Ishikawa (cell line): Measurements from ENCODE around the gene ZBTB32.

Experiments
- CEBPB ChIP-seq: IDR thresholded peaks from 2 replicates; pipeline ENCODE4 v1.6.1; 2012
- CREB1 ChIP-seq: IDR thresholded peaks from 2 replicates; pipeline ENCODE4 v1.6.1; 2012; ENCODE audit warnings: low read depth
- EGR1 ChIP-seq: IDR thresholded peaks from 2 replicates; pipeline ENCODE4 v1.6.1; 2012
- EP300 ChIP-seq: IDR thresholded peaks from 2 replicates; pipeline ENCODE4 v1.6.1; 2012; ENCODE audit warnings: borderline replicate concordance
- FOXM1 ChIP-seq: IDR thresholded peaks from 2 replicates; pipeline ENCODE4 v1.6.1; 2012; ENCODE audit warnings: low read depth, borderline replicate concordance
- MAX ChIP-seq: IDR thresholded peaks from 2 replicates; pipeline ENCODE4 v1.6.1; 2012
- NFIC ChIP-seq: IDR thresholded peaks from 2 replicates; pipeline ENCODE4 v1.6.1; 2012
- RAD21 ChIP-seq: IDR thresholded peaks from 2 replicates; pipeline ENCODE4 v1.6.1; 2012; ENCODE audit warnings: low read depth
- TAF1 ChIP-seq: IDR thresholded peaks from 2 replicates; pipeline ENCODE4 v1.6.1; 2012; ENCODE audit warnings: low read depth, mild to moderate bottlenecking
- TCF12 ChIP-seq: IDR thresholded peaks from 2 replicates; pipeline ENCODE4 v1.6.1; 2012; ENCODE audit warnings: low read depth
- TEAD4 ChIP-seq: IDR thresholded peaks from 2 replicates; pipeline ENCODE4 v1.6.1; 2012
- USF1 ChIP-seq: IDR thresholded peaks from 2 replicates; pipeline ENCODE4 v1.6.1; 2012
- YY1 ChIP-seq: IDR thresholded peaks from 2 replicates; pipeline ENCODE4 v1.6.1; 2012; ENCODE audit warnings: low read depth
- ZBTB7A ChIP-seq: IDR thresholded peaks from 2 replicates; pipeline ENCODE4 v1.6.1; 2012; ENCODE audit warnings: low read depth
- TF ChIP-seq, protein P1 (sequence below): IDR thresholded peaks from 2 replicates; pipeline ENCODE4 v1.6.1; 2012; ENCODE audit warnings: low read depth, mild to moderate bottlenecking

ZBTB32 gene

GRCh38 chr19:35689836-35690235, 14.5 kb upstream of the ZBTB32 start:
- TF ChIP-seq MAX (no peak), USF1 (no peak)
- TF ChIP-seq, protein P1, sequence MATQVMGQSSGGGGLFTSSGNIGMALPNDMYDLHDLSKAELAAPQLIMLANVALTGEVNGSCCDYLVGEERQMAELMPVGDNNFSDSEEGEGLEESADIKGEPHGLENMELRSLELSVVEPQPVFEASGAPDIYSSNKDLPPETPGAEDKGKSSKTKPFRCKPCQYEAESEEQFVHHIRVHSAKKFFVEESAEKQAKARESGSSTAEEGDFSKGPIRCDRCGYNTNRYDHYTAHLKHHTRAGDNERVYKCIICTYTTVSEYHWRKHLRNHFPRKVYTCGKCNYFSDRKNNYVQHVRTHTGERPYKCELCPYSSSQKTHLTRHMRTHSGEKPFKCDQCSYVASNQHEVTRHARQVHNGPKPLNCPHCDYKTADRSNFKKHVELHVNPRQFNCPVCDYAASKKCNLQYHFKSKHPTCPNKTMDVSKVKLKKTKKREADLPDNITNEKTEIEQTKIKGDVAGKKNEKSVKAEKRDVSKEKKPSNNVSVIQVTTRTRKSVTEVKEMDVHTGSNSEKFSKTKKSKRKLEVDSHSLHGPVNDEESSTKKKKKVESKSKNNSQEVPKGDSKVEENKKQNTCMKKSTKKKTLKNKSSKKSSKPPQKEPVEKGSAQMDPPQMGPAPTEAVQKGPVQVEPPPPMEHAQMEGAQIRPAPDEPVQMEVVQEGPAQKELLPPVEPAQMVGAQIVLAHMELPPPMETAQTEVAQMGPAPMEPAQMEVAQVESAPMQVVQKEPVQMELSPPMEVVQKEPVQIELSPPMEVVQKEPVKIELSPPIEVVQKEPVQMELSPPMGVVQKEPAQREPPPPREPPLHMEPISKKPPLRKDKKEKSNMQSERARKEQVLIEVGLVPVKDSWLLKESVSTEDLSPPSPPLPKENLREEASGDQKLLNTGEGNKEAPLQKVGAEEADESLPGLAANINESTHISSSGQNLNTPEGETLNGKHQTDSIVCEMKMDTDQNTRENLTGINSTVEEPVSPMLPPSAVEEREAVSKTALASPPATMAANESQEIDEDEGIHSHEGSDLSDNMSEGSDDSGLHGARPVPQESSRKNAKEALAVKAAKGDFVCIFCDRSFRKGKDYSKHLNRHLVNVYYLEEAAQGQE = no peak

- TF ChIP-seq TAF1 (no peak), ZBTB7A (no peak), NFIC (peak; percentile 61), TCF12 (no peak), EP300 (no peak), RAD21 (0 out of 2 replicates have a peak, but pooled peaks have one; percentile 12), USF1 (no peak), TEAD4 (no peak), CREB1 (no peak)
Observed at GRCh38 chr19:35692010-35692409, 12.3 kb upstream of the ZBTB32 start.

GRCh38 chr19:35693422-35693821, 10.9 kb upstream of the ZBTB32 start:
- TF ChIP-seq ZBTB7A = no peak
- no peak for TF ChIP-seq TAF1
- no peak for TF ChIP-seq CREB1
- no peak for TF ChIP-seq YY1
- TF ChIP-seq FOXM1 = no peak
- TF ChIP-seq, protein P1 = no peak
- no peak for TF ChIP-seq CEBPB
- no peak for TF ChIP-seq RAD21
- TF ChIP-seq EGR1 = no peak

DNA sequence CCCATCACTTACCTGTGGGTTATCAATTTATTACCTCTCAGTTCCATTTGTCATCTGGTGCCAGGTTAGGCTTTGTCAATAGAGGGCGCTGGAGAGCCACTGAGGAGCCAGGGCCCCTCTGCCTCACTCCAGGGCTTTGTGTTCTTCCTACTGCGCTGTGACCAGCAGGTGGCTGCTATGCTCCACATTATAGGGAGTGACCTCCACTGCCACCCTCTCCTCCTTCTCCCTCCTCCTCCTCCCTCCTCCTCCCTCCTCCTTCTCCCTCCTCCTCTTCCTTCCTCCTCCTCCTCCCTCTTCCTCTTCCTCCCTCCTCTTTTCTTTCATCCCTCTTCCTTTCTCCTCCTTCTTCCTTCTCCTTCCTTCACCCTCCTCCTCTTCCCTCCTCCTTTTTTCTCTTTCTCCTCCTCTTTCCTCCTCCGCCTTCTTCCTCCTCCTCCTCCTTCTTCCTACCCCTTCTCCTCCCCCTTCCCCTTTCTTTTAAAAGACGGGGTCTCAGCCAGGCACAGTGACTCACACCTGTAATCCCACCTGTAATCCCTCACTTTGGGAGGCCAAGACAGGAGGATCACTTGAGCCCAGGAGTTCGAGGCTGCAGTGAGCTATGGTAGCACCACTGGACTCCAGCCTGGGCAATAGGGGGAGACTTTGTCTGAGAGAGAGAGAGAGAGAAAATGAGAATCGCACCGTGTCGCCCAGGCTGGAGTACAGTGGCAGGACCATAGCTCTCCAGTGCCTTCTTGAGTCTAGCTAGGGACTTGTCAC, 10.3 kb upstream of the ZBTB32 start:
- TF ChIP-seq RAD21 (peak; percentile 96), YY1 (0 out of 2 replicates have a peak, but pooled peaks have one; percentile 20), TCF12 (no peak)

- TF ChIP-seq NFIC (no peak), CEBPB (no peak), RAD21 (no peak), USF1 (no peak), EGR1 (no peak), TCF12 (no peak), TEAD4 (no peak), TAF1 (no peak), FOXM1 (no peak), ZBTB7A (no peak), EP300 (no peak), MAX (no peak), YY1 (no peak), CREB1 (no peak)
- TF ChIP-seq, protein P1 = no peak
Observed at GRCh38 chr19:35695895-35696422, 8.4 kb upstream of the ZBTB32 start.
